HepG2 (cell line): ENCODE measurements around the gene GRIK4. TPM values are rescaled to one million over a fixed set of nuclear protein-coding genes. Genes with fewer than 3 reads are reported as not detected.

ENCODE experiments used
- ATAC-seq: fragments of 200-7000 bp; cut with Tn5 transposase; 3 replicates; pipeline ENCODE4 v1.9.1; 2020; ENCODE audit warnings: mild to moderate bottlenecking, moderate library complexity
- BruUV-seq: library from RNA; stranded (reverse); fragments of 400-500 nt; replicated peaks from 2 replicates; lab custom pipeline; 2021; lab: Mats Ljungman, UMichigan
- CTCF ChIA-PET: fragments of 300-600 bp; formaldehyde crosslinking; extraction: SDS; loops from one replicate; lab custom pipeline; 2021; ENCODE audit warnings: low total read pairs, inconsistent platforms, low intra/inter-chr PET ratio; lab: Yijun Ruan, JAX
- POLR2A ChIA-PET: fragments of 350-600 bp; sonication (Branson Sonifier 250); formaldehyde crosslinking; loops from one replicate; lab custom pipeline; 2020; ENCODE audit warnings: antibody characterized with exemption, inconsistent platforms; lab: Yijun Ruan, JAX
- DNase-seq: peaks from one replicate; pipeline ENCODE4 v3.0.0-alpha.2; 2015; ENCODE audit warnings: low spot score
- FAIRE-seq: peaks from 3 replicates; lab custom pipeline; 2011; peaks lifted over from hg19 to GRCh38; lab: Jason Lieb, UNC
- H2AFZ ChIP-seq: one replicate; pipeline ENCODE4 v1.6.1; 2011; ENCODE audit warnings: low read length, inconsistent platforms
- H3K27ac ChIP-seq: fragments of 300-600 bp; 3 replicates; pipeline ENCODE4 v1.8.0; 2011; ENCODE audit warnings: mixed run types, mild to moderate bottlenecking, mixed read lengths, low read length, inconsistent platforms; ENCODE audit not compliant: insufficient read depth; ENCODE audit errors: extremely low read length
- H3K27me3 ChIP-seq, 2 experiments: fragments of 200-600 bp in 1 of 2; 2 replicates in 1 of 2; 3 replicates in 1 of 2; pipeline versions ENCODE4 v1.6.0 to v1.8.0; 2011; ENCODE audit warnings: low read length in 2 of 2, mild to moderate bottlenecking in 2 of 2, moderate library complexity in 2 of 2, inconsistent platforms in 1 of 2; ENCODE audit not compliant: insufficient read depth in 2 of 2, control insufficient read depth in 1 of 2
- H3K36me3 ChIP-seq, 2 experiments: fragments of 200-600 bp in 1 of 2; replicated peaks in 1 of 2; 2 replicates in 1 of 2; 3 replicates in 1 of 2; pipeline versions ENCODE4 v1.5.1 to v1.8.0; 2011; ENCODE audit warnings: low read length in 2 of 2, inconsistent platforms in 1 of 2; ENCODE audit not compliant: insufficient read depth in 2 of 2, control insufficient read depth in 1 of 2
- H3K4me1 ChIP-seq: 2 replicates; pipeline ENCODE4 v1.5.1; 2012; ENCODE audit warnings: low read length, inconsistent platforms; ENCODE audit not compliant: insufficient read depth
- H3K4me2 ChIP-seq: 2 replicates; pipeline ENCODE4 v1.6.0; 2011; ENCODE audit warnings: low read depth, low read length, inconsistent platforms
- H3K4me3 ChIP-seq, 3 experiments: fragments of 200-600 bp in 1 of 3; sonication (generic), shearing (Covaris generic) in 1 of 3; replicated peaks in 1 of 3; 2 replicates each; pipeline ENCODE4 v1.5.1; 2011 to 2016; ENCODE audit warnings: low read length in 3 of 3, inconsistent platforms in 2 of 3, low read depth in 2 of 3, mild to moderate bottlenecking in 2 of 3, control low read depth in 1 of 3, mixed read lengths in 1 of 3; ENCODE audit not compliant: insufficient read depth in 1 of 3
- H3K79me2 ChIP-seq: one replicate; pipeline ENCODE4 v1.6.1; 2011; ENCODE audit warnings: low read length, inconsistent platforms; ENCODE audit not compliant: insufficient read depth
- H3K9ac ChIP-seq: 2 replicates; pipeline ENCODE4 v1.6.0; 2011; ENCODE audit warnings: mild to moderate bottlenecking, low read depth, low read length, inconsistent platforms; ENCODE audit not compliant: insufficient read depth
- H3K9me3 ChIP-seq: 2 replicates; pipeline ENCODE4 v1.5.1; 2012; ENCODE audit warnings: mild to moderate bottlenecking, low read length
- H4K20me1 ChIP-seq: 2 replicates; pipeline ENCODE4 v1.6.0; 2011; ENCODE audit warnings: inconsistent platforms, mild to moderate bottlenecking, low read length, moderate library complexity; ENCODE audit not compliant: insufficient read depth
- WGBS: methylation state at CpG from one replicate; pipeline ENCODE4 v1.1.6; 2017; ENCODE audit warnings: low lambda C conversion rate; 5-methylcytosine and 5-hydroxymethylcytosine counted together
- in situ Hi-C: cut with HindIII; loops from 2 replicates; pipeline ENCODE4 v1.10.0; 2017; ENCODE audit warnings: low pct_unique_long_range_greater_than_20kb; ENCODE audit not compliant: extremely low pct_ligation_motif_present
- intact Hi-C: fragments of 100-400 bp; cut with micrococcal nuclease; formaldehyde crosslinking; loops from one replicate; pipeline ENCODE4 v1.10.0; 2022; ENCODE audit not compliant: unreplicated experiment
- polyA plus RNA-seq, 8 experiments: library from polyadenylated mRNA; depleted of rRNA in 3 of 8; stranded (reverse) in 7 of 8; unstranded in 1 of 8; fragments of >200 nt; fragmentation: Illumina TruSeq in 4 of 8; extraction: Trizol in 4 of 8; gene quantifications; 2 replicates each; pipeline versions ENCODE4 v1.2.1 to v1.2.3, GENCODE V29; 2011 to 2016; ENCODE audit warnings: low read depth in 4 of 8, missing spikeins in 1 of 8, mixed read lengths in 1 of 8; ENCODE audit not compliant: insufficient read depth in 1 of 8
- total RNA-seq, 5 experiments: library from RNA; depleted of rRNA; stranded (reverse); fragments of >200 nt; fragmentation: Illumina TruSeq; extraction: Trizol; gene quantifications; 2 replicates each; pipeline ENCODE4 v1.2.3, GENCODE V29; 2016; ENCODE audit warnings: low read depth in 1 of 5
- TF ChIP-seq, protein P1 (sequence below): sonication (generic); formaldehyde crosslinking; IDR thresholded peaks from 2 replicates; pipeline ENCODE4 v1.8.1; 2023; ENCODE audit warnings: mild to moderate bottlenecking, inconsistent platforms, moderate library complexity, missing genetic modification reagents, borderline replicate concordance
- TF ChIP-seq, protein P2 (sequence below): sonication (generic); formaldehyde crosslinking; IDR thresholded peaks from 2 replicates; pipeline ENCODE4 v1.5.1; 2020; ENCODE audit warnings: missing genetic modification reagents, mild to moderate bottlenecking, borderline replicate concordance
- TF ChIP-seq, protein P3 (sequence below): fragments of 450-650 bp; IDR thresholded peaks from 2 replicates; pipeline ENCODE4 v1.6.1; 2017; ENCODE audit warnings: mild to moderate bottlenecking

GRIK4 gene
- total and polyA plus RNA-seq, 2 of the 13 experiments (the other 11 are each of a cell fraction or from before 2014, with no cell fraction given), result 0.04 to 0.07 TPM

DNA sequence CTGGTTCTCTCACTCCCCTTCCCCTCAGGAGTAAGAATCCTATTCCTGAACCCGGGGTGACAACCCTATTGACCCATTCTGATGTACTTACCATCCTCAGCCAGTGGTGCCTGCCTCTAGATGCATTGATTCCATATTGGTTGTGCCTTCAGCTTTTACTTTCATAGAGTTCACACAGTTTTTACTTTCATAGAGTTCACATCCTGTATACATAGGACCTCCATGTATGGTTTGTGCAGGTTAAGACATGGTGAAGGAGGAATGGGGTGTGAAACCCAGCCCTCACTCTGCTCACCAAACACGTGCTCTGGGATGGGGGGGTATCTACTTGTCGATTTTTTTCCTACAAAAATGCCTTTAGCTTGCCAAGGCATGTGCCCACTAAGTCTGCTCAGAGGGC is 406.7 kb downstream of the GRIK4 start (continued):
- TF ChIP-seq, protein P1, sequence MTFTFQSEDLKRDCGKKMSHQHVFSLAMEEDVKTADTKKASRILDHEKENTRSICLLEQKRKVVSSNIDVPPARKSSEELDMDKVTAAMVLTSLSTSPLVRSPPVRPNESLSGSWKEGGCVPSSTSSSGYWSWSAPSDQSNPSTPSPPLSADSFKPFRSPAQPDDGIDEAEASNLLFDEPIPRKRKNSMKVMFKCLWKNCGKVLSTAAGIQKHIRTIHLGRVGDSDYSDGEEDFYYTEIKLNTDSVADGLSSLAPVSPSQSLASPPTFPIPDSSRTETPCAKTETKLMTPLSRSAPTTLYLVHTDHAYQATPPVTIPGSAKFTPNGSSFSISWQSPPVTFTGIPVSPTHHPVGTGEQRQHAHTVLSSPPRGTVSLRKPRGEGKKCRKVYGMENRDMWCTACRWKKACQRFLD, result no peak
- TF ChIP-seq, all 625 proteins: peak for 0

DNA sequence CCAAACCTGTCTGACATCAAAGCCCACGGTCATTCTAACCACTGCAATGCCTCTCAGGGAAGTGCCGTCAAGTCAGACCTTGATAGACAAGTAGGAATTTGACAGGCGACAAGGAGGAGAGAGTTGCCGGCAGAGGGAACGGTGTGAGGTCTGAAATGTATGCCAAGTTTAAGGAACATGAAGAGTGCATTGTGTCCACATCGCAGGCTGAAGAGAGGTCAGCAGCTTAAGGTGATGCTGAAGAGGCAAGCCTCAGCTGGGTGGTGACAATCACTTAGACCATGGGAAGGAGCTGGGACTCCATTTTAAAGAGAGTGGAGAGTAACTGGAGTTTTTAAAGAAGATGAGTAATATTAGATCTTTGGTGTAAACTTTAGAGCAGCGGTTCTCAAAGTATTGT is 407.5 kb downstream of the GRIK4 start:
- no peak overlapping the region for H3K9ac ChIP-seq
- H3K36me3 ChIP-seq, result no peaks in the 10 kb centered on the region
- H3K4me3 ChIP-seq, result no peak overlapping the region
- TF ChIP-seq, protein P2, sequence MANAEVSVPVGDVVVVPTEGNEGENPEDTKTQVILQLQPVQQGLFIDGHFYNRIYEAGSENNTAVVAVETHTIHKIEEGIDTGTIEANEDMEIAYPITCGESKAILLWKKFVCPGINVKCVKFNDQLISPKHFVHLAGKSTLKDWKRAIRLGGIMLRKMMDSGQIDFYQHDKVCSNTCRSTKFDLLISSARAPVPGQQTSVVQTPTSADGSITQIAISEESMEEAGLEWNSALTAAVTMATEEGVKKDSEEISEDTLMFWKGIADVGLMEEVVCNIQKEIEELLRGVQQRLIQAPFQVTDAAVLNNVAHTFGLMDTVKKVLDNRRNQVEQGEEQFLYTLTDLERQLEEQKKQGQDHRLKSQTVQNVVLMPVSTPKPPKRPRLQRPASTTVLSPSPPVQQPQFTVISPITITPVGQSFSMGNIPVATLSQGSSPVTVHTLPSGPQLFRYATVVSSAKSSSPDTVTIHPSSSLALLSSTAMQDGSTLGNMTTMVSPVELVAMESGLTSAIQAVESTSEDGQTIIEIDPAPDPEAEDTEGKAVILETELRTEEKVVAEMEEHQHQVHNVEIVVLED (CRISPR knock-in tag), result no peak
- TF ChIP-seq, protein P3, sequence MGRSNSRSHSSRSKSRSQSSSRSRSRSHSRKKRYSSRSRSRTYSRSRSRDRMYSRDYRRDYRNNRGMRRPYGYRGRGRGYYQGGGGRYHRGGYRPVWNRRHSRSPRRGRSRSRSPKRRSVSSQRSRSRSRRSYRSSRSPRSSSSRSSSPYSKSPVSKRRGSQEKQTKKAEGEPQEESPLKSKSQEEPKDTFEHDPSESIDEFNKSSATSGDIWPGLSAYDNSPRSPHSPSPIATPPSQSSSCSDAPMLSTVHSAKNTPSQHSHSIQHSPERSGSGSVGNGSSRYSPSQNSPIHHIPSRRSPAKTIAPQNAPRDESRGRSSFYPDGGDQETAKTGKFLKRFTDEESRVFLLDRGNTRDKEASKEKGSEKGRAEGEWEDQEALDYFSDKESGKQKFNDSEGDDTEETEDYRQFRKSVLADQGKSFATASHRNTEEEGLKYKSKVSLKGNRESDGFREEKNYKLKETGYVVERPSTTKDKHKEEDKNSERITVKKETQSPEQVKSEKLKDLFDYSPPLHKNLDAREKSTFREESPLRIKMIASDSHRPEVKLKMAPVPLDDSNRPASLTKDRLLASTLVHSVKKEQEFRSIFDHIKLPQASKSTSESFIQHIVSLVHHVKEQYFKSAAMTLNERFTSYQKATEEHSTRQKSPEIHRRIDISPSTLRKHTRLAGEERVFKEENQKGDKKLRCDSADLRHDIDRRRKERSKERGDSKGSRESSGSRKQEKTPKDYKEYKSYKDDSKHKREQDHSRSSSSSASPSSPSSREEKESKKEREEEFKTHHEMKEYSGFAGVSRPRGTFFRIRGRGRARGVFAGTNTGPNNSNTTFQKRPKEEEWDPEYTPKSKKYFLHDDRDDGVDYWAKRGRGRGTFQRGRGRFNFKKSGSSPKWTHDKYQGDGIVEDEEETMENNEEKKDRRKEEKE, result no peak
- no peaks in the 10 kb centered on the region for H3K9me3 ChIP-seq
- ChIA-PET CTCF (no interaction called here), POLR2A (no interaction called here)
- H3K79me2 ChIP-seq, result no peaks in the 10 kb centered on the region
- H3K4me1 ChIP-seq, result no peaks in the 10 kb centered on the region
- intact Hi-C loops, result no loop called here
- H3K27ac ChIP-seq, result no peak overlapping the region
- in situ Hi-C loops, result no loop called here
- no peaks in the 10 kb centered on the region for H4K20me1 ChIP-seq
- H3K4me2 ChIP-seq, result no peak overlapping the region
- no peak for FAIRE-seq
- no TSS peak for BruUV-seq
- no peak overlapping the region for H2AFZ ChIP-seq
- DNase-seq, result no peak
- WGBS, result 46% methylated on average over 7 of the region's 7 CpGs
- no peak for ATAC-seq
- peaks cover 0 to 1% of the 10 kb centered on the region in 2 experiments; a peak in 2 of 5 replicates for H3K27me3 ChIP-seq
